GM18858 (cell line): Measurements from ENCODE around the gene FOXP1.

Experiments used
- ATAC-seq: cut with Tn5 transposase; IDR thresholded peaks from one replicate; pipeline ENCODE4 v1.9.1; 2021; ENCODE audit not compliant: unreplicated experiment

FOXP1 gene

GRCh38 chr3:71202848-71203533 is 380.5 kb downstream of the FOXP1 start:
- no peak for ATAC-seq

DNA sequence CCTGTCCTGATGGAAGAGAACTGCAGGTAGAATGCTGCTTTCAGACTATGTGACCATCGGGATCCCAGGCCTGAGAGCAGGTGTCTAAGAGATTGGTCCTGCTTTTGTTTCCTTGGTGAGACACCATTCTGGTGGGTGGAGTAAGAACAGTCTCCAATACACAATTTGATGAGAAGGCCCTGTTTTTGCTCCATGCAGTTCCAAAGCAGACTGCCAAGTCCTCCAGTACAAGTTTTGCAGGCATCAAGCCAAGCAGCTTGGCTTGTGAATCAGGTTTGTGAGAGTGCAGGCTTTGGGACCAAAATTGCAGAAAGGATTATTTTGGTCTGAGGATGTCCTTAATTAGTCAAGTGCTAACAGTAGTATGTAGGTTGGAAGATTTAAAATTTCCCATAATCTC is 381.6 kb downstream of the FOXP1 start:
- no peak for ATAC-seq

DNA sequence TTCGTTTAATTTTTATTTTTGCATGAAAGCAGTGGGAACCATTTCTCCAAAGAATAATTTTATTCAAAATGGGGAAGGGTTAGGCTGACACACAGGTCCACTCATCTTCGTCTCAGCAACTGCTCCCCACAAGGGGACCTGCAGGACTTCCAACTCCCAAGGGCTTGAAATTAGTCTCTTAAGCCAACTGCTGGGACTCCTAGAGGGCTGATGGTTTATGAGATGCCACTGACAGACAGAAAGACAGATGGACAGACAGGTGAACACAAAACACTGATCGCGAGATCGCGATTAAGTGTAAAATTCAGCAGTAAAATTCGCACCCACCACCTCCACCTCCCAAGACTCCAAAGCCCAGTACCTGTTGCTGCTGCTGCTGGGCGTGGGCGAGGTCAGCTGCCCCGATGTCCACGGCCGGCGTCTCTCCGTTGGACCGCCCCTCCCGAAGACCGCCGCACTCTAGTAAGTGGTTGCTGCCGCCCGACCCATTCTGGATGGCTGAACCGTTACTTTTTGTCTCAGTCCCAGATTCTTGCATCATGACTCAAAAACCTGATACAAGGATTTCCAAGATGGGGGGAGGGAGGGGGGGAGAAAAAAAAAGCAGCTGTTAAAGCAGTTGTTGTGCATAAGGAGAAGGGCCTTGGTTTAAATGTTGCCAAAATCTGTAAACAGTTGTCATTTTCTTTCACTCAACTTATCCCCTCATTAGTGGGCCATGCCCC is 385.5 kb downstream of the FOXP1 start:
- ATAC-seq = no peak

DNA sequence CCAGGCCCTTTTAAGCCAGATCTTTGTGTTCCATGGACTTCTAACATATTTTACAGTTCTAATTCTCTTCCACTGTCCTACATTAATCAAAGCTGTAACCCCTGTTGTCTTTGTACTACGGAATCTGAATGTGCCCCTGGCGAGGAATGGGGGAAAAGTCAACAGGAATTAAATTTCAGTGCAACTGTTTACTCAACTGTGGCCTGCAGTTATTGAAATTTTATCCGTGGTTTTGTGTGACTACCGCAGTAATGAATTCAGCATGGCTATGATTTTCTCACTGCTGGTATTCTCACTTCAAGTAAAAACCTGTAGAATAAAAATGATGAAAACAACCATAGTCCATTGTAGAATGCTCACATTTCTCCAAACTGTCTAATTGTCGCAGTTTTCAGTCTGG is 388.0 kb downstream of the FOXP1 start:
- no peak for ATAC-seq

GRCh38 chr3:71194785-71195184 is 388.7 kb downstream of the FOXP1 start:
- no peak for ATAC-seq

- no peak for ATAC-seq
Observed at GRCh38 chr3:71191031-71191482, 392.5 kb downstream of the FOXP1 start.

DNA sequence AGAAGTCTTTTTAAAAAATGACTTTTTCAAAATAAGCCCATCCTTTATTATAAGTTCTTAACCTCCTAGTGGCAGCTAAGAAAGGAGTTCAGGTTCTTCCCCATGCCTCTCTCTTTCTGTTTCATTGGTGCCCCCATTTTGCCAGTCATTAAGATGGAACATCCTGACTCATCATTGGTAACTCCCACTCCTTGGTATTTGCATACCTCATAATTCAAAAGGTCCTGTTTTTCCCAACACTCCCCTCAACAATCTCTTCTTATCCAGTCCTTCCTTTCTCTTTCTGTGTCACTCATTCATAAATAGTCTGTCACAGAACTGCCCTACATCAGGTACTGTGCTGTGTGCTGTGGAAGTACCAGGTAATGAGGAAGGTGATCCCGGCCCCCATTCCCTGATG is 394.0 kb downstream of the FOXP1 start:
- ATAC-seq = no peak

DNA sequence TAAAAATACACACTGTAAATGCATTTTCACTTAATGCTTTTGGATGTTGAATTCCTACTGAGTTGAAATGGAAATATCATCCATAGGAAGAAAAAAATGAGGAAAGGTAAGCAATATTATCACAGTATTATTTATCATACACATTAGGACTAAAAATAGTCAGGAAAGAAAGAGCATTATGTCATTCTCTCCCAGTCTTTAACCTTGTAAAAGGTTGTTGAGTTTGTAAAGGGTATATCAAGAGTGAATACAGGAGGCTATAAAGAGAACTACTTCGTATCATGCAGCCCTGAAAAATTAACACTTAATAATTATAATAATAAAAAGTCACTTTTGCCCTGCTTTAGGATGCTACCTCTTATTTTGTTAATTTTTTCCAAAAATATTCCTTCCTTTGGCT is 395.8 kb downstream of the FOXP1 start:
- no peak for ATAC-seq

GRCh38 chr3:71186801-71187200 is 396.7 kb downstream of the FOXP1 start:
- ATAC-seq = no peak

GRCh38 chr3:71185733-71186455 is 397.6 kb downstream of the FOXP1 start:
- no peak for ATAC-seq

DNA sequence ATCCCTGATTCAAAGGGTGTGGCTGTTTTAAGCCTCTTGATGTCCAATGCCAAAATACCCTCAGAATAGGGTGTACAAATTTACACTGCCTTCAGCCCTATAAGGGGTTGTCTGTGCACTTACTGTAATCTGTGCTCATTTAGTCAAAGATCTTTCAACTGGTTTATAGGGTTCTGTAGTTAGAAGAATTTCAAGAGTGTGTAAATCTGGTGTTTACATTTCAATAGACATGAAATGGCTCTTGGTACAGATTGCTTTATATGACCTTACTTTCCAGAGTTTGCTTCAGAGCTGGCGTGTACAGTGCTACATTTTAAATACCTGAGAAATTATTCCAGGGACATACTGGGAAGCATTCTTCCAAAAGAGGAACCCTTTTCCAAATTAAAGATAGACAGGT is 399.3 kb downstream of the FOXP1 start:
- no peak for ATAC-seq

DNA sequence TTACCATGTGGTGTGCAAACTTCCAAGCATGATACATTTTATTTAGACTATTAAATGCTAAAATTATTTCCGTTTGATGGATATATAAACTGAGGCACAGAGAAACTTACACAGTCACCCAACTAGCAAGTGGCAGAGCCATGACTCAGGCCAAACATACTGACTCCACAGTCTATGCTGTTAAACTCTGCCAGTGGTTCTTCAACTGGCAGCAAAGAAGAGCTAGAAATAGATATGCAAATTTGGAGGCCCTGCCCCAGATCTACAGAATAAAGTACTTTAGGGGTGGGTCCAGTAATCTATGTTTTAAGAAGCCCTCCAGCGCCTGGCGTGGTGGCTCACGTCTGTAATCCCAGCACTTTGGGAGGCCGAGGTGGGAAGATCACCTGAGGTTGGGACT is 400.0 kb downstream of the FOXP1 start:
- ATAC-seq = no peak

- ATAC-seq = no peak
Observed at GRCh38 chr3:71180524-71180923, 403.0 kb downstream of the FOXP1 start.

DNA sequence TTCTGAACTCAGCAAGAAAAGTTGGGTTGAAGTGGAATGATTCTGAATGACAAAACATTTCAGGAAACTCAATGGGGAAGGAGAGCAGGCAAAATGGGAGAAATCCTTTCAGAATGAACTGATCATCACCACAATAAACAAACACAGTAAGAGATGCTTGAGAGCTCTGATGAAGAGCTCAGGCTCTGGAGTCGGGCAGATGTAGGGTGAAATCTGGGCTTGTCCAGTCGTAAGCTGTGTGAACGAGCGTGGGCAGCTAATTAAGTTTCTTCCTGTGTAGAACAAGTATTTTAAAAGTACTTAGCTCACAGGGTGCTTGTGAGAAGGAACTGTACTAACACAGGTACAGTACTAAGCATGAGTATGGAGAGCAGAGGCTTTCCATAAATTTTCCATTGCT is 406.2 kb downstream of the FOXP1 start:
- no peak for ATAC-seq

GRCh38 chr3:71176366-71176765 is 407.2 kb downstream of the FOXP1 start:
- ATAC-seq = no peak

GRCh38 chr3:71175691-71176365 is 407.7 kb downstream of the FOXP1 start:
- ATAC-seq = no peak

- ATAC-seq = no peak
Observed at GRCh38 chr3:71172951-71173350, 410.6 kb downstream of the FOXP1 start.

DNA sequence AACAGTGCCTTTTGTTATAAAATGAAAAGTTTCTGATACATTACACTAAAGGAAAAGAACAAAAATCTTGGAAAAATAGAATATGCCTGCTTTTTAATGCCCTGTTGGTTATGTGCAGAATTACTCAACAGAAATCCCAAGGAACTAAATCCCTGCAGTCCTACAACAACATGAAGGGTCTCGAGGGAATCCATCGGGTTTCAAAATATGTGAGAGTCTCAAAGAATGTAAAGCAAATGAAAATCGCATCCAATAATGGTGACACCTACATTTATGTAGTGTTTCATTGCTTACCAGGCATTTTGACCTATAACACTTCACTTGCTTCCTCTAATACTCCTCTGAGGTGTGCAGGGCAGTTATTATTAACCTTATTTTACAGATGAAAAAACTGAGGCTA is 411.3 kb downstream of the FOXP1 start:
- no peak for ATAC-seq

GRCh38 chr3:71171247-71171646 is 412.3 kb downstream of the FOXP1 start:
- no peak for ATAC-seq

- no peak for ATAC-seq
Observed at GRCh38 chr3:71168880-71169411, 414.6 kb downstream of the FOXP1 start.

- no peak for ATAC-seq
Observed at GRCh38 chr3:71168121-71168721, 415.3 kb downstream of the FOXP1 start.
